HG02610 (cell line): Measurements from ENCODE around the gene LBHD2.

Experiments used
- ATAC-seq: cut with Tn5 transposase; IDR thresholded peaks from one replicate; pipeline ENCODE4 v1.9.1; 2021; ENCODE audit warnings: mild to moderate bottlenecking, moderate library complexity; ENCODE audit not compliant: unreplicated experiment

The LBHD2 gene

DNA sequence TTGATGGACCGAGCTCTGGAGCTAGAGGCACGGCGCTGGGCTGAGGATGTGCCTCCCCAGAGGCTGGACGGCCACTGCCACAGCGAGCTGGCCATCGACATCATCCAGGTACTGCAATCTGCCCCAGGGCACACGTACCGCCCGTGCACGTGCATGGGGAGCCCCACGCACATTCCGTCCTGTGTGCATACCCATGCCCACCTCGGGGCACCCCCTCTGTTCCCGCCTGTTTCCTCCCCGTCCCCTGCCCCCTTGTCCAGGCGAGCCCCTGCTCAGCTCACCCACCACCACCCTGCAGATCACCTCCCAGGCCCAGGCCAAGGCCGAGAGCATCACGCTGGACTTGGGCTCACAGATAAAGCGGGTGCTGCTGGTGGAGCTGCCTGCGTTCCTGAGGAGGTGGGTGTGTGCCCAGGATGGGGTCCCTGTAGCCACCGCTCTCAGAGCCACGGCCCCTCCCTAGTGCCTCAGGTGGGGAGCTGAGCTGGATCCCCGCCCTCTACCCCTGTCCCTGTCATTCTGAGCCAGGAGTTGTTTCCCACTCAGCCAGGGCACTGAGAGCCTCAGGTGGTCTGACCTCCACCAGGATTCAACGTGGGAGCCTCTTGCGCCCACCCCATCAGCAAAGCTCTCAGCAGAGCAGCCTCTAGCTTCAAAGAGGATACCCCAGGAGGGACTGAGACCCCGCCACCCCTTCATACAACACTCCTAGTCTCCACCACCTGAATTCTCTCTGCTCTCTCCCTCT is 46.2 kb downstream of the LBHD2 start:
- ATAC-seq = no peak

DNA sequence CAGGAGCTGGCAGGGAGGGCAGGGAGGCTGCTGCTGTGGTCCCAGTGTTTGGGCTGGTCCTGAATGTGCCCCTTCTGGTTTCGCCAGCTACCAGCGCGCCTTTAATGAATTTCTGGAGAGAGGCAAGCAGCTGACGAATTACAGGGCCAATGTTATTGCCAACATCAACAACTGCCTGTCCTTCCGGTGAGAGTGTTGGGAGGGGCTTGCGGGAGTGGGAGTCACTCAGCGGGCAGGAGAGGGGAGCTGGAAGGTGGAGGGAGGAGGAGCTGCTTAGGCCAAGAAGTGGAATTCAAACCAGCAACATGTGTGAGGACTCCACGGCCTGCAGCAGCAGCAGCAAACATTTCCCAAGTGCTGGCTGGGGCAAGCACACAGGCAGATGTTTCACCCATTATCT is 47.0 kb downstream of the LBHD2 start:
- ATAC-seq = no peak

DNA sequence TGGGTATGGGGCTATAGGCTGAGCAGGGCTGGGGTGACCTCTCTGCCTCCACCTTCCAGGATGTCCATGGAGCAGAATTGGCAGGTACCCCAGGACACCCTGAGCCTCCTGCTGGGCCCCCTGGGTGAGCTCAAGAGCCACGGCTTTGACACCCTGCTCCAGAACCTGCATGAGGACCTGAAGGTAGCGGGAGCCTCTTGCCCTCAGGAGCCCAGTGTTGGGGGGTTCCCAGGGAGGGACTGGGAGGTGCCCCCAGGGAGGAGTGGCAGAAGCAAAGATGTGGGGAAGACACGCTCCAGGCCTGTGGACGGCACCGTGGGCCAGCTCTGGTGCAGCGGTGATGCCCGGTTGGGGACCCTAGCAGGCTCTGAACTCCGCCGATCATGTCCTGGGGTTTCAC is 47.6 kb downstream of the LBHD2 start:
- ATAC-seq = no peak

DNA sequence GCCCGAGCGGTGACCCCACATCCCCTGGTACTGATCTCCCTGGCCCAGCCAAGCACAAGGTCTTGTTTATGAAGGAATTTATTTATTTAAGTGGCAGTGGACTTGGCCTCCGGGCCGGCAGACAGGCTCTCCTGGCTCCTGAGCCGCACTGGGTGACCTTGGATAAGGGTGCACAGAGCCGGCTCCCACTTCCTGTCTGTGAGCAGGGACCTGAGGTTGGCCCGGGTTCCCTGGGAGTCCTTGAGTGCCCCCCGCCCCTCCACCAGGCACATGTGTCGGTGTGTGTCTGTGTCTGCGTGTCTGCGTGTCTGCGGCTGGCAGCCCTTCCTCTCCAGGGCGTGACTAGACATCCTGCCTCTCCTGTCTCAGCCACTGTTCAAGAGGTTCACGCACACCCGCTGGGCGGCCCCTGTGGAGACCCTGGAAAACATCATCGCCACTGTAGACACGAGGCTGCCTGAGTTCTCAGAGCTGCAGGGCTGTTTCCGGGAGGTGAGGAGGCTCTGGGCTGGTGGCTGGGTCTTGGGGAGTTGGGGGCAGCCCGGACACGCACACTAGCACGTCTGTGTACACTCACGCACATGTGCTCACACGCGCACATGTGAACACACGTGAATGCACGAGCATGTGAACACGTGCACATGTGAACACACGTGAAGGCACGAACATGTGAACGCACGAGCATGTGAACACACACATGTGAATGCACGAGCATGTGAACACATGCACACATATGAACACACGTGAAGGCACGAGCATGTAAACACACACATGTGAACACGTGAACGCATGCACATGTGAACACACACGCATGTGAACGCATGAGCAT is 48.6 kb downstream of the LBHD2 start:
- ATAC-seq = no peak

DNA sequence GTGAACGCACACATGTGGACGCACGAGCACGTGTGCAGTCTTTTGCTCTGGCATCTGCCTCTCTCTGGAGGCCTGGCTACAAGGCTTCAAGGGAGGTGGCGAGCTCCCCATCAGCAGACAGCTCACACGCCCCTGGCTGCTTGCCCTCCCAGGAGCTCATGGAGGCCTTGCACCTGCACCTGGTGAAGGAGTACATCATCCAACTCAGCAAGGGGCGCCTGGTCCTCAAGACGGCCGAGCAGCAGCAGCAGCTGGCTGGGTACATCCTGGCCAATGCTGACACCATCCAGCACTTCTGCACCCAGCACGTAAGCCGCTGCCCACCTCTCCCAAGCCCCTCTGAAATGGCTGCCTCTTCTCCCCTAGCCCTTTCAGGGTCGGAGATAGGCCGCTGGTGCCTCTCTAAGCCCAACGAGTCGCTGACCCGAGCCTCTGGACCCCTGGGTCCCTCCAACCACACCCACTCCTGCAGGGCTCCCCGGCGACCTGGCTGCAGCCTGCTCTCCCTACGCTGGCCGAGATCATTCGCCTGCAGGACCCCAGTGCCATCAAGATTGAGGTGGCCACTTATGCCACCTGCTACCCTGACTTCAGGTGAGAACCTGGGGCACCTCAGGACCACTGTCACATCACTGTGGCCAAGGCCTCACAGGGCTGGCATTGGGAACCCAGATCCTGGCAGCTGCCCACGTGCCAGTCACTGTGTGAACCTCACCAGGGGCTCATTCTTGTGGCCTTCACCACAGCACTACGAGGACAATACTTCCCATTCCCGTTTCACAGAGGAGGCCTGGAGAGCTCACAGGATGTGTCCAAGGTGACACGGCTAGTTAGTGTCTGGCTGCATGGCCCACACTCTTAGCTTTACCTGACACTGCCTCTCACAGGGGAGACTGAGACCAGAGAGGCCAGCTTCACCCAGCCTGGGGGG is 49.5 kb downstream of the LBHD2 start:
- no peak for ATAC-seq

DNA sequence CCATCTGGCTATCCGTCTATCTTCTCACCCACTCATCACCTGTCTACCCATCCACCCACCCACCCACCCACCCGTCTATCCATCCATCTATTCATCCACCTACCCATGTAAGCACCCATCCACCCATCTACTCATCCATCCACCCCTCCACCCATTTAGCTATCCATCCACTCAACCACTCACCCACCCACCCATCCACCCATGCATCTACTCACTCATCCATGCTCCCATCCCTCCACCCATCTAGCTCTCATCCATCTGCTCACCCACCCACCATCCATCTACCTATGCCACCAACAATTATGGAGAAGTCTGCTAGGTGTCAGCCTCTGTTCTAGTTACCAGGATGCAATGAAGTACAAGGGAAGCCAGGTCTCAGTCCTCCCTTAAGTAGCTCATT is 50.4 kb downstream of the LBHD2 start:
- ATAC-seq = no peak

DNA sequence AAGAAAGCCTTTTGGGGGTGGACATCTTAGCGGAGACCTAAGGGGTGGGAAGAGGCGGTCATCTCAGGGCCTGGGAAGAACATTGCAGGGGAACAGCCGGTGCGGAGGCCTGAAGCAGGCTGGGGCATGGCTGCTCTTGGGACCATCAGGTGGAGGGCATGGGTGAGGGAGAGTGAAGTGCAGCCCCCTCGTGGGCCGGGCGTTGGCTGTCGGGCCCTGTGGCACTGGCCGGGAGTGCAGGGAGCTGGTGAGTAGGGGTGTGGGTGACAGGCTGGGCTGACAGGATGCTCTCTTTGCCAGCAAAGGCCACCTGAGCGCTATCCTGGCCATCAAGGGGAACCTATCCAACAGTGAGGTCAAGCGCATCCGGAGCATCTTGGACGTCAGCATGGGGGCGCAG is 50.9 kb downstream of the LBHD2 start:
- ATAC-seq = no peak

DNA sequence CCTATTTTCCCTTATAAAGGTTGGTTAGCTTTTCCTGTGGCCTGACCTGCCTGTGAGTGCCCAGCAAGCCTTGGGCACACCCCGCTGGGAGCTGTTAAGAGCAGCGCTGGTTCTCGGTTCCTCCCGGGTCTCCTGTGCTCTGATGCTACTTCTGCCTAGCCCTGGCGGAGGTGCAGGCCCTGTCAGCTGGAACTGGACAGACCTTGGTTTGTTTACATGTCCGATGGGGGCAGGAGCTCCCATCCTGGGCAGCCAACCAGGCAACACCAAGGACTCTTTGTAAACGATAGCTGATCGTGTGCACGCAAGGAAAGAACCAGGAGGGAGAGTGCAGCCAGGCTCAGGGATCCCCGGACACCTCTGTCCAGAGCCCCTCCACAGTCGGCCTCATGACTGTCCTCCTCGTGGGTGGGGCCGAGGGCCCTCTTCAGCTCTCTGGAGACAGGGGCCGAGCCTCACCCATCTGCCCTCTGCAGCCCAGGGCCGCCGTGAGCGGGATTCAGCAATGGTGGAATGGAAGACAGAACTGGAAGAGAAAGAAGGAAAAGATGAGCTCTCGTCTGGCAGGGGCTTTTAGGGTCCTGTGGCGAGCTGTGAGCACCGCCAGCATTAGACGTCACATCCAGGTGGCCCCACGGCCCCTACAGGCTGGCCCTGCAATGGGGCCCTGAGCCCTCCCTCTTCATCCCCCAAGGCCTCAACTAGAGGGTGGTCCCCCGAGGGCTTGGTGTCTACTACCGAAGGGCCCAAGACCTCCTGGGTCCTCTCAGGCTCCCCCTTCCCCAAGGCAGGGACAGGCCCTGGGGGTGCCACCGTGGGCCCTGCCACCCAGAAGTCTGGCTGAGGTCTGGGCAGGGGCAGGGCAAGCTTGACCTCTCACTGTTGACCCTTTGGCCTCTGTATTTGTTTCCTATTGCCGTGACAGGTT is 51.6 kb downstream of the LBHD2 start:
- ATAC-seq = no peak

DNA sequence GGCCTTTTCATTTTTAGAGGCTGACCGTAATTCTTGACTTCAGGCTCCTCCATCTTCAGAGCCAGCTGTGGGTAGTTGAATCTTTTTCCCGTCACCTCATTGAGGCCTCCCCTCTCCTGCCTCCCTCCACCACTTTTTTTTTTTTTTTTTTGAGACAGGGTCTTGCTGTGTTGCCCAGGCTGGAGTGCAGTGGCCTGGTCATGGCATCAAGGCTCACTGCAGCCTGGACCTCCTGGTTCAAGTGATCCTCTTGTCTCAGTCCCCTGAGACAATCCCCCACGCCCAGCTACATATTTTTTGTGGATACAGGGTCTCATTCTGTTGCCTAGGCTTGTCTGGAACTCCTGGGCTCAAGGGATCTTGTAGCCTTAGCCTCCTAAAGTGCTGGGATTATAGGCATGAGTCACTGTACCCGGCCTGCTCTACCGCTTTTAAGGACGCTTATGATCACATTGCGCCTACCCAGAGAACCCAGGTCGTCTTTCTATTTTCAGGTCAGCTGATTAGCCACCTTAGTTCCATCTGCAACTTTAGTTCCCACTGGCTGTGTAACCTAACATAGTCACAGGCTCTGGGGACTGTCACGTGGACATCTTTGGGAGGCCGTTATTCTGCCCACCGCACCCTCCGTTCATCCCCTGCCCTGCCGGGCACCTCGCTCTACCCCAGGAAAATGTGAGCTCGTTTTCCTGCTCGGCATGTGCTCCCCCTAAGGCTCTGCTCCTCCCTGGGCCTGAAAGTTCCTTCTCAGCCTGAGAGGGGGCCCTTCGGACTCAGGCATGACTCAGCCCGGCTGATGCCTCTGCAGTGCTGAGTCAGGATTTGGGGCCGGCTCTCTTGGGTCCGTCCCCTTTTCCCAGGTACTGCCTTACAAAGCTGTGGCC is 52.6 kb downstream of the LBHD2 start:
- no peak for ATAC-seq

DNA sequence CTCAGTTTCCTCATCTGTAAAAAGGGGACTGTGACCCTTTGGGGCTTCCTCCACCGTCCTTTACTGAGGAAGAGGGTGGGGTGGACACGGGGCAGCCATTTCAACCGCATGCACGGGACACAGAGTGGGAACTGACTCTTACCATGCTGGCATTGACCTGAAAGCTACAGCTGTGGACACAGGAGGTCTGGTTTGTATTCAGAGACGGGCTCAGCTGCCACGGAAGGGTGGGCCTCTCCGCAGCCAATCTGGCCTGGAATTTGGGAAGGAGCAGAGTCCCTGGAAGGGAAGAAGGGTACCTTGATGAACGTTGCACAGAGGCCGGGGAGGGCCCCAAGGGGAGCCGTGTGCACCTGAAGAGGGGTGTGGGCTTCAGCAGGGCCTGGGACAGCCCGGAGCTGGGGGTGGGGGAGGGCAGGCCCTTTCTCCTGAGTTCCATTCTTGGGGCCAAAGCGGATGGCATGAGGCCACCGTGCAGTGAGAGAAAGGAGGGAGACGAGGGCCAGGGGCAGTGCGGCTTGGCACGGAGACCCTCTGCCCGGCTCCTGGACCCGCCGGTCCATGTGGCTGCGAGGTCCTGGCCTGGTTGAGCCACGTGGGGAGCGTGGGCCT is 53.8 kb downstream of the LBHD2 start:
- no peak for ATAC-seq

DNA sequence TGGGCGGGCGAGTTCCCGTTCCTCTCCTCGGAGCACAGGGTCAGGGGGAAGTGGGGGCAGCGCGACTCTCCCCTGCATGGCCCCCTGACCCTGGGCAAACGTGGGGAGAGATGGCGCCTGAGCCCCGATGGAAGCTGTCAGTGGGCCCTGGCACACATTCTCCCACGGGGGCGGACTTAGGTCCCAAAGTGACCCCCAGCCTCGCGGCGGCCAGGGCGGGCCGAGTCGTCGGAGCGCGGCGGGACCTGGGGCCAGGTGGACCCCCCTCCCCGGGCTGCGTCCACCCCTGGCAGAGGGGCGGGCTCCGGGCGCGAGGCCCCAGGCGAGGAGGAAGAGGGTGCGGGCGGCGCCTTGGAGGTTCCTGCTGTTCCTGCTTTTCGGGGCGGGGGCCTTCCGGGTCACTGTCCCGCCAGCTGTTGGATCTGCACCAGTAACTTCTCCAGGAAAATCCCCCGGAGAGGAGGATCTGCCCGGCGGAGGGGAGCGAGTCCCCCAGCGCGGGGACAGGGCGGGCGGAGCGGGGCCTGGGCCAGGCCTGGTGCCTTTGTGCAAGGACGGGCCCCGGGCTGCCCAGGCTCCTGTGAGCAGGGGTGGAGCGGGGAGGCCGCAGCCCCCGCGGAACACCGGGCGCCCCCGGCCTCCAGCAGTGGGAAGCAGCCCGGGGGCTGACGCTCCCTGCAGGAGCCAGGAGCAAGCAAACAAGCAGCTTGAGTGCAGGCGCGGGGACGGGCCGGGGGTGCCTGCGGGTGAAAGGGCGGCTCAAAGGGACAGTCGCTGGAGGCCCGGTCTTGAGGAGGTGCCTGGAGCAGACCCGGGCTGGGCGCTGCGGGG is 54.5 kb downstream of the LBHD2 start:
- ATAC-seq = no peak

DNA sequence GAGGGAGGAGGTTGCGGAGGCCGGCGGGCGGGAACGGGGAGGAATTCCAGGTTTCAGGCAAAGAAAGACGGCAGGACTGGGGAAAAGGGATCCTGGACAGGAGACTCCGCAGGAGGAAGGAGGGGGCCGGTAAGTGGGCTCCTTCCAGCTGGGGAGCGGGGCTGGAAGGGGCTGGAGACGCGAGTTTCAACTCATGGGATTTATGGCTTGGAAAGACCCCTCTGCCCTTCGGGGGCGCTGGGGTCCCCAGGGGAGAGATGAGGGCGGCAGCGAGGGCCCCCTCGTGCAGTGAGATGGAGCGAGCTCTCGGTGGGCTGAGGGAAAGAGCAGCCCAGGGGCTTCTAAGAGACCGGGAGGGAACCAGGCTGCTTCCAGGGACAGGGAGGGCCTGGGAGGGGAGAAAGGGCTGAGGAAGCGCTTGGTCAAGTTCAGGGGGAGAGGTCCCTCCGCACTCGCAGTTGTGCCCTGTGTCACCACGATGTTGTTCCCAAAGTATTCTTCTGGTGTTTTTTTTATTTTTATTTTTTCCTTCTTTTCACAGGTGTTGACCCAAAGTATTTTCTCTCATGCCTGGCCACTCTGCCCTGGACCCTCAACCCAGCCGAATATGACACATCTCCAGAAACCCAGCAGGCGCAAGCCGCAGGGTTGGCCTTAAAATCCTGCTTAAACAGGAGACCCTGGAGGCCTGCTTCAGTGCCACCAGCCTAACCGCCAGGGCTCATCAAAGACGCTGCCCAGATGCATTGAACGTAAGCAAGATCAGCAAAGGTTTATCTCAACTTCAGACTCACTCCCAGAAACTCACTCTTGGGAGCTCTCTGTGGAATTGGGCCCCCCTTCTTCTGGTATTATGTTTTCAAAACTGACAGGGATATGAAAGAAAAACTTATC is 55.4 kb downstream of the LBHD2 start:
- no peak for ATAC-seq
